GM19467 (cell line): ENCODE measurements around the gene ZBTB42.

Experiments
- ATAC-seq: cut with Tn5 transposase; IDR thresholded peaks from one replicate; pipeline ENCODE4 v1.9.1; 2021; ENCODE audit warnings: mild to moderate bottlenecking, moderate library complexity; ENCODE audit not compliant: unreplicated experiment

Gene ZBTB42

GRCh38 chr14:104794631-104794992 lies 6.3 kb upstream of the ZBTB42 start:
- no peak for ATAC-seq

GRCh38 chr14:104794993-104795780 lies 5.7 kb upstream of the ZBTB42 start, which contains the start of gene AKT1:
Gene AKT1, minus strand, starts transcription at chr14:104795748. Its CDS starts 3,105 bp downstream, at chr14:104792643.
- no peak for ATAC-seq

GRCh38 chr14:104795781-104796686 lies 4.9 kb upstream of the ZBTB42 start:
- ATAC-seq: no peak

DNA sequence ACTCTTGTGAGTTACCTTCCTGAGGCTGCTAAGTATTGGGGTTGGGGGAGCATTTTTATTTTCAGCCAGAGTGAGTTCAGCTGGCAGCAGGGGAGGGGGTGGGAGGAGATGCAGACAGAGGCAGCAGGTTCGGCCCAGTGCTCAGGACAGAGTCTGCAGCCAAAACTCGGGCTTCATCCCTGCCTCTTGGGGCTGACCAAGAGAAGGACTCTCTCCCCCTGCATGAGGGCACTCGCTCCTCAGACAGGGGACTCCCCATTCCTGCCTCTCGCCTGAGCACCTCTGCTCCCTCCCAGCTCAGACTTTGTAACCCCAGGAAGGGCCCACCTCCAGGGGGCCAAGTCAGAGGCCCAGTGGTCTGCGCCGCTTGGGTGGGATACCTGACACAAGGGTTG lies 4.2 kb upstream of the ZBTB42 start:
- no peak for ATAC-seq

GRCh38 chr14:104797115-104798044 lies 3.5 kb upstream of the ZBTB42 start:
- ATAC-seq: no peak

- ATAC-seq: no peak
Observed at GRCh38 chr14:104798300-104799243, 2.3 kb upstream of the ZBTB42 start.

- no peak for ATAC-seq
Observed at GRCh38 chr14:104799244-104800014, 1.5 kb upstream of the ZBTB42 start.

- ATAC-seq: peak; percentile 52
Observed at GRCh38 chr14:104800015-104800770, 708 bp upstream of the ZBTB42 start.

DNA sequence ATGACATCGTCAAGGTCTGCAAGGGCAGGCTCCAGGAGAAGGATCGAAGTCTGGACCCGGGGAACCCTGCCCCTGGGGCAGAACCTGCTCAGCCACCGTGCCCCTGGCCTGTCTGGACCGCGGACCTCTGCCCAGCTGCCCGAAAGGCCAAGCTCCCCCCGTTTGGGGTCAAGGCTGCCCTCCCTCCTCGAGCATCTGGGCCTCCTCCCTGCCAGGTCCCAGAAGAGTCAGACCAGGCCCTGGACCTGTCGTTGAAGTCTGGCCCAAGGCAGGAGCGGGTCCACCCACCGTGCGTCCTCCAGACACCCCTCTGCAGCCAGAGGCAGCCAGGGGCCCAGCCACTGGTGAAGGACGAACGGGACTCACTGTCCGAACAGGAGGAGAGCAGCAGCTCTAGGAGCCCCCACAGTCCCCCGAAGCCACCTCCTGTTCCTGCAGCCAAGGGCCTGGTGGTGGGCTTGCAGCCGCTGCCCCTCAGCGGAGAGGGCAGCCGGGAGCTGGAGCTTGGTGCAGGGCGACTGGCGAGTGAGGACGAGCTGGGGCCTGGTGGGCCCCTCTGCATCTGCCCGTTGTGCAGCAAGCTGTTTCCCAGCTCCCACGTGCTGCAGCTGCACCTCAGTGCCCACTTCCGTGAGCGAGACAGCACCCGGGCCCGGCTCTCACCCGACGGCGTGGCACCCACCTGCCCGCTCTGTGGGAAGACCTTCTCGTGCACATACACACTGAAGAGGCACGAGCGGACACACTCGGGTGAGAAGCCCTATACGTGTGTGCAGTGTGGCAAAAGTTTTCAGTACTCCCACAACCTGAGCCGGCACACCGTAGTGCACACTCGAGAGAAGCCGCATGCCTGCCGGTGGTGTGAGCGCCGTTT lies 856 bp downstream of the ZBTB42 start:
- ATAC-seq: no peak

DNA sequence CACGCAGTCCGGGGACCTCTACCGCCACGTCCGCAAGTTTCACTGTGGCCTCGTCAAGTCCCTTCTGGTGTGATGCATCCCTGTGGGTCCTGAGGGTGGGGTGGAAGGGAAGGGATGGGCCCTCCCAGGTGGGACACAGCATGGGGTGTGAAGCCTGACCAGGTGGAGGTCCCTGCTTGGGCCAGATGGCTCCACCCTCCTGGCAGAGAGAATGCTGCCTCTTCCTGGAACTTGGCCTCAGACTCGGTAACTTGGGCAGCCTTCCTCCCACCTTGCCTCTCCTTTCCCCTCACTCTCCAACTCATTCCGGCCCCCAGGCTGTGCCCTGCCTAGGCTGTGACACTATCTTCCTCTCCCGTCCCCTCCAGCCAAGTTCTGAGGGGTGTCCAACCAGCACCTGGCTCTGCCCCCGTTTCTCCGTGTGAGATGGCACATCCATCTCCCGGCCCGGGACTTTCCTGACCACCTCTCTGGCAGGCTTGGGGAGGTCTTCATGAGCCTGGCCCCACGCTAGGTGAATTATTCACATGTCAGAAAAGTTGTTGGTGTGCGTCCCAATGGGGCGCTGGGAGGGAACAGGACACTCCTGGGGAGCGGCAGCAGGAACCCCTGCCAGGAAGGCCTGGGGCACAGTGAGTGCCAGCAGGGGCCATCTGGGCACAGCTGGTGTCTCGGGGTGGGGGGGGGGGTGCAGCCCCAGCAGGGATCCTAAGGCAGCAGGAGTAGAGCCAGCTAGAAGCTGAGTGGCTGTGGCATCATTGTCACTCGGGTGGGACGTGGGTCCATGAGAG lies 1.7 kb downstream of the ZBTB42 start:
- ATAC-seq: no peak

GRCh38 chr14:104803280-104803911 lies 2.5 kb downstream of the ZBTB42 start:
- ATAC-seq: no peak

DNA sequence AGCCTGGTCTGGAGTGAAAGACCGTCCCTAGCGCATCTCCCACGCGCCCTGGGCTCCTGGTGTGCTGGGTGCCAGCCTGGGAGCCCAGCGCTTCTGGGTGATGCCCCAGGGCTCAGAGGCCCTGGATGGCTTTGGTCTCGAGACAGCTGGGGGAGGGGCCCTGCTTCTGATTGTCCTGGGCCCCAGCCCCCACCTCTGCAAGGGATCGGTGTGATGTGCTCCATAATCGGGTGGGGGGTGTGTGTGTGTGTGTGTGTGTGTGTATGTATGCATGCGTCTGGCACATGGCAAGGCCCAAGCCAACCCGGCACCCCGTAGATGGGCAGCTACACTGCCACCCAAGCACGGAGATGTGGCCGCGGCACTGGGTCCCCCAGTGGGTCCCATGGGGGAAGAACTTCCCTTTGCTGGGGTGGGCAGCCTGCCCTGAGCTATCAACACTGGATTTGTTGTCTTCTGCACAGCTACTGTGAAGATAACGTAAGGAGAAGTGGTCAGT lies 3.1 kb downstream of the ZBTB42 start:
- no peak for ATAC-seq

DNA sequence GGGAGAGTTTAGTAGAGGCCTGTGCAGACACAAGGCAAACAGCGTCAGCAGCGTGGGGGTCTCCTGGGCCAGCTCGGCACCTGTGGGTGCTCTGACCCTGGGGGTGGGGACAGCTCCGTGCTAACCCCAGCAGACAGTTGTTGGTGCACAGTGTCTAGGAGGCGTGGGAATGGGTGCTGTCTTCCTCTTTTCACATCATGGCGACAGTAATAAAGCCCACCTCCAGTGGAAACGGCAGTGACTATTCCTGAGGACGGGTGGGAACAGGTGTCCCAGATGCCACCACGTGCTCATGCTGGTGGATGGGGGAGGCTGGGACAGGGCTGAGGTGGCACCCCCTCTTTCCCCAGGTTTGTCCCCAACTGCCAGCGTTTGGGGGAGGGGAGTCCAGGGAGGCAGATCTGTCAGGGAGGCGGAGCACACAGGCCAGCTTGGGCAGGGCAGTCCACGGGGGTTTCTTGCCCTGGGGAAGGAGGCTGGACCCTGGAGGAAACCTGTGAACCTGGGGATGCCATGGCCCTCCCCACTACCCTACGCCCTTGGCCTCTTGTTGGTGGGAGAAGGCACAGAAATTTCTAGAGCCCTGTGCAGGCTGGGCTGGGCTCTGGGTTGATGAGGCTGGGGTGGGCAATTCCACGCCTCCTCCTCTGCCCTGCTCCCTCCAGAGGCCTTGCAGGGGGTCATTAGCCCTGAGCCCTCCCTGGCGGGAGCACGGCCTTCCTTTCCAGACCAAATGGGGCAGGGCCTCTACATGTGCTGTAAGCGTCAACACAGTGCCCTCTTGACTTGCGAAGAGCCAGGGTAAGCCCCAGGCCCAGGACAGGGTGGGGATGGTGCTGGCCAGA lies 3.8 kb downstream of the ZBTB42 start:
- no peak for ATAC-seq

- no peak for ATAC-seq
Observed at GRCh38 chr14:104805326-104805678, 4.4 kb downstream of the ZBTB42 start.
